Right cardiac atrium (tissue), 5 donors: ENCODE measurements around the gene RANBP9. TPM values are rescaled to one million over a fixed set of nuclear protein-coding genes. Genes with fewer than 3 reads are reported as not detected.

Experiments used
- ATAC-seq, 2 donors: fragments of 200-7000 bp; cut with Tn5 transposase; one replicate each; pipeline versions ENCODE4 v1.8.0 to v1.9.1; 2020; ENCODE audit warnings: moderate library complexity in 2 of 2, mild to moderate bottlenecking in 1 of 2
- DNase-seq, 3 donors: peaks; one replicate each; pipeline ENCODE4 v3.0.0-alpha.2; 2020
- H3K27ac ChIP-seq: one replicate; pipeline ENCODE4 v1.5.1; 2013; ENCODE audit warnings: mild to moderate bottlenecking, low read length, control low read depth, moderate library complexity
- H3K27me3 ChIP-seq: one replicate; pipeline ENCODE4 v1.6.1; 2013; ENCODE audit not compliant: control insufficient read depth, insufficient read depth
- H3K4me1 ChIP-seq: one replicate; pipeline ENCODE4 v1.6.1; 2013; ENCODE audit warnings: low read length; ENCODE audit not compliant: control insufficient read depth, insufficient read depth
- H3K4me3 ChIP-seq: one replicate; pipeline ENCODE4 v1.5.1; 2013; ENCODE audit warnings: low read length, control low read depth
- H3K9me3 ChIP-seq: one replicate; pipeline ENCODE4 v1.6.1; 2013; ENCODE audit warnings: low read length; ENCODE audit not compliant: control insufficient read depth
- whole genome bisulfite sequencing: extraction: QIAGEN DNeasy Blood & Tissue Kit; methylation state at CpG from one replicate; pipeline ENCODE4 v1.1.7; 2013; 5-methylcytosine and 5-hydroxymethylcytosine counted together
- intact Hi-C, 4 donors: fragments of 100-400 bp; cut with DNase I; formaldehyde crosslinking; loops; one replicate each; pipeline versions ENCODE4 v1.11.0 to v1.14.0; 2022 to 2023
- polyA plus RNA-seq: library from polyadenylated mRNA; stranded (reverse); fragments of 200-250 nt; gene quantifications from one replicate; pipeline ENCODE4 v1.2.3, GENCODE V29; 2013
- total RNA-seq, 4 donors: library from RNA; stranded (reverse); fragmentation: NEBNext Ultra II Directional; extraction: Animal tissue kit (Norgen Biotek cat#: 25700); gene quantifications; one replicate each; pipeline ENCODE4 v1.2.1, GENCODE V29; 2021
- donor health status: healthy with polysubstance abuse.
- donor health status: DM: no; HTN: yes; CAD: no.
- donor health status: DM: no; HTN: no; CAD: no.
- donor health status: DM: no; HTN: yes; CAD: no; lungs with severe emphysema.
- donor health status: DM: yes; HTN: yes; CAD: no.

The RANBP9 gene
- total and polyA plus RNA-seq, 5 donors, result 19.0 to 35.4 (median 32.3) TPM

DNA sequence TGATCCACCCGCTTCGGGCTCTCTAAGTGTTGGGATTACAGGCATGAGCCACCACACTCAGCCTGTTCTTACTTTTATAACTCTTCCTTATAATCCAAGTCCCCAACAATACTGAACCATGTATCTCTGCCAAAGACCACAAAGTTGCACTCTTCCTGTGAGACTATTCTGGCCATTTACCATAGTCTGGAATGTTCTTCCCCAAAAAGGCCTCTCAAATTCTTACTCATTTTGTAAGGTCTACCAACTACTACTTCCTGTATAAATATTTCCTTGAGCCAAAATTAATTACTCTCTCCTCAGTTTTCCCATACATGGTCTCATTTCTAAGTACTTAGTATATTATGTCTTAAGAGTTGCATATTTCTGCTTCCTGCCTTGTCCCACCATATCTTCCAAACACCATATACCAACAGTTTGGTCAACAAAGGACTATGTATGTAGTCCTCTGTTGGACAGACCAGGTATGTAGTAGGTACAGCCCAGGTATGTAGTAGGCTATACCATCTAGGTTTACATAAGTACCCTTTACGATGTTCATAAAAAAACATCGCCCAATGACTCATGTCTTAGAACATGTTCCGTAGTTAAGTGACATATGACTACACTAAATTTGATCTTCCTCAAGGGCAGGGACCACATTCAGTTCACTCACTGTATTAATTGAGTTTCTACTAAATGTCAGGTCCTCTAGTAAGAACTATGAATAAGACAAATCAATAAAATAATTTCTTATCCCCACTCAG lies 22.0 kb downstream of the RANBP9 start:
- H3K27ac ChIP-seq, result no peak overlapping the region
- intact Hi-C loops, result no loop called here
- peaks cover 3% of the 10 kb centered on the region for H3K4me1 ChIP-seq
- peak; percentile 23 to 40 for ATAC-seq
- H3K4me3 ChIP-seq, result no peak overlapping the region
- no peaks in the 10 kb centered on the region for H3K27me3 ChIP-seq
- H3K9me3 ChIP-seq, result no peaks in the 10 kb centered on the region
- no peak for DNase-seq
- 97% methylated on average over 5 of the region's 5 CpGs for WGBS

DNA sequence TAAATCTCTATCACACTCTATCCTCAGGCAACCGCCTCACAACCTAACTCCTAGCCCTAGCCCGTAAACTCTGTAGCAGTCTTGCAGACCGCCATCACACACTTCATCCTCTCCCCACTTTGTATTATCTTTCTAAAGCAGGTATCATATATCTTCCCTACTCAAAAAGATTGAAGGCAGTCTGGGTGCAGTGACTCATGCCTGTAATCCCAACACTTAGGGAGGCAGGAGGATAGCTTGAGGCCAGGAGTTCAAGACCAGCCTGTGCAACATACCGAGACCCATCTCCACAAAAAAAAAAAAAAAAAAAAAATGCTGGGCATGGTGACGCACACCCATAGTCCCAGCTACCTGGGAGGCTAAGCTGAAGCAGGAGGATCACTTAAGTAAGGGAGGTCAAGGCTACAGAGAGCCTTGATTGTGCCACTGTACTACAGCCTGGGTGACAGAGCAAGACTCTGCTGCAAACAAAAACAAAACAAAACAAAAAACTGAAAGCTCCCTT lies 22.9 kb downstream of the RANBP9 start:
- Histone ChIP-seq H3K9me3 (no peaks in the 10 kb centered on the region), H3K27ac (no peak overlapping the region), H3K4me1 (peaks cover 2% of the 10 kb centered on the region), H3K27me3 (no peaks in the 10 kb centered on the region), H3K4me3 (no peak overlapping the region)
- DNase-seq (no peak), ATAC-seq (no peak)
- WGBS, result 94% methylated on average over 5 of the region's 5 CpGs
- intact Hi-C loops, result no loop called here

GRCh38 chr6:13687917-13688351 lies 23.7 kb downstream of the RANBP9 start:
- intact Hi-C loops, result no loop called here
- no peak overlapping the region for H3K27ac ChIP-seq

DNA sequence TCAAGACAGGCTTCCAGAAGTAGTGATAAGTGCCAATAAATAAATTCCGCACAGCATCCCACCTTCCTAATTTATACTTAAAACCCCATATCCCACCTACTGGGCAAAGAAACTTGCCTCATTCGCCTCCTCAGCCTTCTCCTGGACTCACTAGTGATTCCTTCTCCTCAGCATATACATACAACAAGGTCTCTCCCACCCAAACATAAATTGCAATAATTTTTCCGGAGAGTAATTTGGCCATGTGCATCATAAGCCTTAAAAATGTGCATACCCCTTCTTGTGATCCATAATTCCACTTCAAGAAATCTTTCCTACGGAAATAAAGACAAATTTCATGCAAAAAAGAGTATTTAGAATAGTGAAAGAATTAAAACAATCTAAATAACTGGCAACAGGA lies 26.8 kb downstream of the RANBP9 start:
- no peaks in the 10 kb centered on the region for H3K27me3 ChIP-seq
- 94% methylated on average over 4 of the region's 4 CpGs for WGBS
- intact Hi-C loops, result no loop called here
- H3K27ac ChIP-seq, result no peak overlapping the region
- DNase-seq (no peak), ATAC-seq (no peak)
- H3K4me3 ChIP-seq, result no peak overlapping the region
- H3K4me1 ChIP-seq, result no peaks in the 10 kb centered on the region
- no peaks in the 10 kb centered on the region for H3K9me3 ChIP-seq

More at GRCh38 chr6:13687917-13688351, 23.7 kb downstream of the RANBP9 start:
- H3K4me1 ChIP-seq, result no peaks in the 10 kb centered on the region
- H3K27me3 ChIP-seq, result no peaks in the 10 kb centered on the region
- ATAC-seq (no peak), DNase-seq (no peak)
- no peak overlapping the region for H3K4me3 ChIP-seq
- no peaks in the 10 kb centered on the region for H3K9me3 ChIP-seq
- 19% methylated on average over 1 of the region's 1 CpG for WGBS

DNA sequence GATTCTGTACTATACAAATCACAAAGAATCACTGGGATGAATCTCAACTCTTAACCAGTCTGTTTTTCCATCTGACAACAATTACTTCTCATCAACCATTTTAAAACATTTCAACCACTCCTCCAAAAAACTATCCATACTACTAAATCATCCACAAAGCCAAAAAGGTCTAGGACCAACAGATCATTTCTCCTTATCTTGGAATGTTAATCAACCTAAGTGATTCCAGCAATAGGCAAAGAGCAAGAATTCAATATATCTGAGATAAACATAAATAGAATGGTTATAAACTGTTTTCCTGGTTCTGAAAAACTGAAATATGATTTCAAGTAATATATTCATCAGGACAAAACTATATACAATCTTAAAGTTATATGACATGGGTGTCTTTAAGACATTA lies 28.6 kb downstream of the RANBP9 start:
- Histone ChIP-seq H3K4me3 (no peak overlapping the region), H3K4me1 (no peaks in the 10 kb centered on the region), H3K27me3 (no peaks in the 10 kb centered on the region), H3K9me3 (no peaks in the 10 kb centered on the region), H3K27ac (no peak overlapping the region)
- intact Hi-C loops, result no loop called here
- no peak for ATAC-seq
- no peak for DNase-seq

DNA sequence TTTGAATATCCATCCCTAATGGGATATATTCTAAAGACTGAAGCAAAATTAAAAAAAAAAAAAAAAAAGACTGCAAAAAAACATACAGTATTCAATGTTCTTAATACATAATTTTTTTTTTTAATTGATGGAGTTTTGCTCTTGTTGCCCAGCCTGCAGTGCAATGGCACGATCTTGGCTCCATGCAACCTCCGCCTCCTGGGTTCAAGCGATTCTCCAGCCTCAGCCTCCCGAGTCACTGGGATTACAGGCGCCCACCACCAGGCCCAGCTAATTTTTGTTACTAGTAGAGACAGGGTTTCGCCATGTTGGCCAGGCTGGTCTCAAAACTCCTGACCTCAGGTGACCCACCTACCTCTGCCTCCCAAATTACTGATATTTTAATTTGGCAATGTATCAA lies 29.3 kb downstream of the RANBP9 start:
- Histone ChIP-seq H3K4me1 (peaks cover 2% of the 10 kb centered on the region), H3K4me3 (no peak overlapping the region), H3K9me3 (no peaks in the 10 kb centered on the region), H3K27me3 (no peaks in the 10 kb centered on the region), H3K27ac (no peak overlapping the region)
- ATAC-seq (no peak), DNase-seq (no peak)
- 96% methylated on average over 6 of the region's 6 CpGs for WGBS
- intact Hi-C loops, result no loop called here

DNA sequence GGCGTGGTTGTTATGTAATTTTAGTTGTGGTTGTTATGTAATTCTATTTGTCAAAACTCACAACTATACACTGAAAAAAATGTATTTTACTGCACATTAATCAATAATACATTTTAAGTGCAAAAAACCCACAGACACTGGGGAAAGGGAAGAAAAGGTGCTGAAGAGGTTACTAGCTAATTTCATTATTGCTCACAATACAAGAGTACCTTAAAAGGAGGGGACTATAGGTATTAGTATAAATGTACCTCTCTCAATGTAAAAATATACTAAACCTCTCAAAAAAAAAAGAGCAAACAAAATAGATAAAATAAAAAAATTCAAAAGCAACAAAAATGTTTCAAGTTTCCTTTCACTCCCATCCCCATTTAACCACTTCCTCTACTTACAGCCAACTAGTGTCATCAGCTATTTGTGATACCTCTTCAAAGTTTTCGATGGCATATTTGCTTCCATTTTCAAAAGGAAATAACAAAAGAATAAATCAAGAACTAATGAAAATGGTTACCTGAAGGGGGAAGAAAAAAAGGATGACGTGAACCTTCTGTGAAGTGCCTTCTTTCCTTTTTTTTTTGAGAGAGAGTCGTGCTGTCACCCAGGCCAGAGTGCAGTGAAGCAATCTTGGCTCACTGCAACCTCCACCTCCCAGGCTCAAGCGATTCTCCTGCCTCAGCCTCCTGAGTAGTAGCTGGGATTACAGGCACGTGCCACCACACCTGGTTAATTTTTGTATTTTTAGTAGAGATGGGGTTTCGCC lies 30.2 kb downstream of the RANBP9 start:
- DNase-seq (no peak), ATAC-seq (no peak)
- no peaks in the 10 kb centered on the region for H3K9me3 ChIP-seq
- peaks cover 2% of the 10 kb centered on the region for H3K4me1 ChIP-seq
- H3K27ac ChIP-seq, result no peak overlapping the region
- 79% methylated on average over 7 of the region's 7 CpGs for WGBS
- no peak overlapping the region for H3K4me3 ChIP-seq
- intact Hi-C loops, result no loop called here
- H3K27me3 ChIP-seq, result no peaks in the 10 kb centered on the region

DNA sequence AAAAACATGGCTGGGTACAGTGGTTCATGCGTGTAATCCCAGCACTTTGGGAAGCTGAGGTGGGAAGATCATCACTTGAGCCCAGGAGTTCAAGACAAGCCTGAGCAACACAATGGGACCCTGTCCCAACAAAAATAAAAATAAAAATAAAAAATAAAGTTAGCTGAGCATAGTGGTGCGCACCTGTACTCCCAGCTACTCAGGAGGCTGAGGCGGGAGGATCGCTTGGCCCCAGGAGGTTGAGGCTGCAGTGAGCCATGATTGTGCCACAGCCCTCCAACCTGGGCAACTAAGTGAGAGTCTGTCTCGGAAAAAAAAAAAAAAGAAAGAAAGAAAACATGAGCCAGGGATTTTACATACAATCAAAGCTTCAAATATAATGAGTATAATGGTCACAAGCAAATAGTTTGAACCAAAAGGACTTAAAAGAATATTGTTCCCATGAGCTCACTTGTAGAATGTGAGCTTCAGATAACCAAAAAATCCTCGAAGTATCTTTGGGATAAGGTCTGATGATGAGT lies 31.1 kb downstream of the RANBP9 start:
- WGBS, result 98% methylated on average over 6 of the region's 6 CpGs
- intact Hi-C loops, result no loop called here
- Histone ChIP-seq H3K27ac (no peak overlapping the region), H3K27me3 (no peaks in the 10 kb centered on the region), H3K4me1 (peaks cover 2% of the 10 kb centered on the region), H3K4me3 (no peak overlapping the region), H3K9me3 (no peaks in the 10 kb centered on the region)
- DNase-seq, result no peak
- no peak for ATAC-seq

GRCh38 chr6:13679996-13680395 lies 31.6 kb downstream of the RANBP9 start:
- Histone ChIP-seq H3K4me3 (no peak overlapping the region), H3K9me3 (no peaks in the 10 kb centered on the region), H3K27ac (no peak overlapping the region), H3K4me1 (peaks cover 2% of the 10 kb centered on the region), H3K27me3 (no peaks in the 10 kb centered on the region)
- no peak for DNase-seq
- intact Hi-C loops, result no loop called here
- WGBS, result 97% methylated on average over 2 of the region's 2 CpGs
- no peak for ATAC-seq

DNA sequence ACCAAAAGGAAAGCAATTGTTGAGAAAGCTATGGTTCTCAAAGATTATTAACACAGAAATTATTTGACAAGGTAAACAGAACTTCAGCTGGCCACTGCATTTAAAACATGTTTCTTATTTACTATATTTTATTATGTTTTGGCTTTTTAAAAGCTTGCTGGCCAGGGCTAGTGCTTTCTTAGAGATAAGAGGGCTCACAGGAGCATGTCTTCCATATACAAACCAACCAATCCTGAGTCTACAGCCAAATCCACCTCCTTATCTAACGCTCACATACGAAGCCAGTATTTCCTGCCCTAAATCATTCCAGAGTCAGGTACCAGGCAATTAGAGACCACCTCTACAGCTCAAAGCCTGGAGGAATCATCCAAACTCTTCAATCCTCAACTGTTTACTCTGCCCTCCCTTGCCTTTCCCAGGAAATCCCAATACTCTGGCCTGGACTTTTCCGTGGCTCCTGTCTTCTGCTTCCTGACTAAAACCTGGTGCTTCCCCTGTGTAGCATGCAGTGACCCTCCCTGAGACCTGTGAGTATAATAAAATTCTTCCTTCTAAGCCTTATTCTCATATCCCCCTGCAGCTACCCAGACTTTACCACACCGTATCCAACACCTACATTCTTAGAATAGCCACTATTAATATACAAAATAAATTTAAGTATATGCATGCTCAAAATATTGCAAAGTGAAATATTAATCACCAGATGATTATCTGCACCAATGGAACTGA lies 33.2 kb downstream of the RANBP9 start:
- 42% methylated on average over 4 of the region's 4 CpGs for WGBS
- intact Hi-C loops, result no loop called here
- H3K27ac ChIP-seq, result peak overlapping the region; percentile 30
- H3K4me3 ChIP-seq, result no peak overlapping the region
- H3K27me3 ChIP-seq, result no peaks in the 10 kb centered on the region
- no peaks in the 10 kb centered on the region for H3K9me3 ChIP-seq
- ATAC-seq (peak; percentile 24 to 69), DNase-seq (no peak)
- H3K4me1 ChIP-seq, result peaks cover 2% of the 10 kb centered on the region

GRCh38 chr6:13677878-13678254 lies 33.8 kb downstream of the RANBP9 start:
- DNase-seq (no peak), ATAC-seq (peak in 1 of 2 donors; percentile 50)
- H3K27me3 ChIP-seq, result no peaks in the 10 kb centered on the region
- WGBS, result 73% methylated on average over 3 of the region's 3 CpGs
- H3K4me1 ChIP-seq, result peaks cover 2% of the 10 kb centered on the region
- no peak overlapping the region for H3K4me3 ChIP-seq
- no peaks in the 10 kb centered on the region for H3K9me3 ChIP-seq
- H3K27ac ChIP-seq, result no peak overlapping the region
- intact Hi-C loops, result no loop called here
